ENCODE data around the gene CTNNA3. TPM values are rescaled to one million over a fixed set of nuclear protein-coding genes. Genes with fewer than 3 reads are reported as not detected.

The CTNNA3 gene
- total RNA-seq, 2 donors from 2014 or later = 1.6 TPM; not detected in 1

GRCh38 chr10:66649626-66650025, 1046.4 kb downstream of the CTNNA3 start:
- no peaks in the 10 kb centered on the region for H3K27me3 Mint-ChIP-seq
- DNase-seq (no peak), ATAC-seq (no peak)
- no peaks in the 10 kb centered on the region for H3K9me3 ChIP-seq (ENCODE audit: control insufficient read depth, low read length, poor library complexity, severe bottlenecking)
- H3K36me3 Mint-ChIP-seq (ENCODE audit: low read depth) = no peaks in the 10 kb centered on the region
- no peaks in the 10 kb centered on the region for H3K4me1 Mint-ChIP-seq
- H3K4me3 Mint-ChIP-seq = no peak overlapping the region
- H3K27ac Mint-ChIP-seq = no peak overlapping the region

GRCh38 chr10:66642217-66642616, 1053.8 kb downstream of the CTNNA3 start:
- Mint-ChIP-seq H3K27ac (no peak overlapping the region), H3K36me3 (ENCODE audit: low read depth) (no peaks in the 10 kb centered on the region), H3K27me3 (no peaks in the 10 kb centered on the region), H3K4me1 (no peaks in the 10 kb centered on the region), H3K4me3 (no peak overlapping the region)
- DNase-seq = no peak
- no peak for ATAC-seq
- no peaks in the 10 kb centered on the region for H3K9me3 ChIP-seq (ENCODE audit: control insufficient read depth, low read length, poor library complexity, severe bottlenecking)

GRCh38 chr10:66639371-66639770, 1056.6 kb downstream of the CTNNA3 start:
- H3K27me3 Mint-ChIP-seq = no peaks in the 10 kb centered on the region
- no peaks in the 10 kb centered on the region for H3K9me3 ChIP-seq (ENCODE audit: control insufficient read depth, low read length, poor library complexity, severe bottlenecking)
- DNase-seq = no peak
- no peaks in the 10 kb centered on the region for H3K4me1 Mint-ChIP-seq
- no peaks in the 10 kb centered on the region for H3K36me3 Mint-ChIP-seq (ENCODE audit: low read depth)
- H3K4me3 Mint-ChIP-seq = no peak overlapping the region
- no peak overlapping the region for H3K27ac Mint-ChIP-seq
- no peak for ATAC-seq

- Mint-ChIP-seq H3K36me3 (ENCODE audit: low read depth) (no peaks in the 10 kb centered on the region), H3K27ac (no peak overlapping the region), H3K4me1 (no peaks in the 10 kb centered on the region), H3K4me3 (no peak overlapping the region), H3K27me3 (no peaks in the 10 kb centered on the region)
- H3K9me3 ChIP-seq (ENCODE audit: control insufficient read depth, low read length, poor library complexity, severe bottlenecking) = no peaks in the 10 kb centered on the region
- no peak for ATAC-seq
- no peak for DNase-seq
Observed at GRCh38 chr10:66637273-66638036, 1058.5 kb downstream of the CTNNA3 start.

DNA sequence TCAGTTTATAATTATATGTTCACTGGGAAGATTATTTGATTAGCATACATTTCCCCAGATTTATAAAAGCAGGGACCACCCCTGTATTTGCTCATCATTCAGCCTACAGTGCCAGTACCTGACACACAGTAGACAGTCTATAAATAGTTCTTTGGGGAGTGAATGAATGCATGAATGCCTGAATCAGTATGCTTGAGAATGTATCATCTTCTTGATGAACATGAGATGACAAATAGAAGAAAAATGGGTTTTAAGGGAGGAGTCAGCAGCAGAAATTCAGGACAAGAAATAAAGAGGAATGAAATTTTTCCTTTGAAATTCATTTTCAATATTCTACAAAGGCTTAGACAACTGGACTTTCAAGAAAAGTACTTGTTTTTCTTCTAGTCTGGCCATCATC, 1066.0 kb downstream of the CTNNA3 start:
- ATAC-seq (no peak), DNase-seq (no peak)
- H3K27me3 Mint-ChIP-seq = no peaks in the 10 kb centered on the region
- no peaks in the 10 kb centered on the region for H3K4me1 Mint-ChIP-seq
- H3K36me3 Mint-ChIP-seq (ENCODE audit: low read depth) = no peaks in the 10 kb centered on the region
- no peak overlapping the region for H3K27ac Mint-ChIP-seq
- H3K9me3 ChIP-seq (ENCODE audit: control insufficient read depth, low read length, poor library complexity, severe bottlenecking) = no peaks in the 10 kb centered on the region
- H3K4me3 Mint-ChIP-seq = no peak overlapping the region

DNA sequence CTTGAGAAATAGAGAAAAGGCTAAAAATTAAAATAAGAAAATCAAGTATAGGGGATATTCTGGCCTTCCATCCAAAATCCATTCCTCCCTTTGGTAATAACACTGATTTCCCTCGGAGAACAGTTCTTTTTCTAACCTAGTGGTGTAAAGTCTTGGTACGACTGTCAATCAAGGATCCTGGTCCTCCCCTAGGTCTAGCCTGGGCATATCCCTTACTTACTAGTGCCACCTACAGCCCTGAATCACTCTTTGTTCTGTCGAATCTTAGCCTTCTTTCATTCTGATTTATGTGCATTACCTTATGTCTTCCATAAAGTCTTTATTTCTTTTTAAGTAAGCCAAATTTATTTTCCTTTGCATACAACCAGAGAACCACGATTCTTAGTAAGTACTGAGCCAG, 1068.8 kb downstream of the CTNNA3 start:
- Mint-ChIP-seq H3K27me3 (no peaks in the 10 kb centered on the region), H3K36me3 (ENCODE audit: low read depth) (no peaks in the 10 kb centered on the region), H3K4me1 (no peaks in the 10 kb centered on the region), H3K27ac (no peak overlapping the region), H3K4me3 (no peak overlapping the region)
- DNase-seq = no peak
- H3K9me3 ChIP-seq (ENCODE audit: control insufficient read depth, low read length, poor library complexity, severe bottlenecking) = no peaks in the 10 kb centered on the region
- no peak for ATAC-seq

- no peaks in the 10 kb centered on the region for H3K9me3 ChIP-seq (ENCODE audit: control insufficient read depth, low read length, poor library complexity, severe bottlenecking)
- H3K36me3 Mint-ChIP-seq (ENCODE audit: low read depth) = no peaks in the 10 kb centered on the region
- no peak overlapping the region for H3K27ac Mint-ChIP-seq
- no peak overlapping the region for H3K4me3 Mint-ChIP-seq
- ATAC-seq (no peak), DNase-seq (no peak)
- H3K4me1 Mint-ChIP-seq = no peaks in the 10 kb centered on the region
- H3K27me3 Mint-ChIP-seq = no peaks in the 10 kb centered on the region
Observed at GRCh38 chr10:66625709-66626590, 1070.0 kb downstream of the CTNNA3 start.

DNA sequence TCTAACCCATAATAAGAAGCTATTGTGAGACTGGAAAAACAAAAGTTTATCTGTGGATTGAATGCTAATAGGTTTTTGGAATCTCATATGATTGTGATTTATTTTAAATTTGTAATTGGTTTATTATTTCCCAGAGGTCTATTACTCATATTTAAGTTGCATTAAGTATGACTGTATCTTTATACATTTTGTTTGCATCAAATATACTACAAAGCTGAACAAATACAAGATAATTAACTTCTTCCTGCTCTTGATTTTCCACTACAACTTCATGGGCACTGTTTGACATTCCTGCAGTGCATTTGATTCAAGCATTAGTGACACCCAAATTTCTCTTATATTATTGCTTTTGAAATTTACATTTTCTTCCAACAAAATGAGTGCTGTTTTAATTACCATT, 1073.9 kb downstream of the CTNNA3 start:
- DNase-seq = no peak
- H3K27ac Mint-ChIP-seq = no peak overlapping the region
- H3K27me3 Mint-ChIP-seq = no peaks in the 10 kb centered on the region
- no peaks in the 10 kb centered on the region for H3K9me3 ChIP-seq (ENCODE audit: control insufficient read depth, low read length, poor library complexity, severe bottlenecking)
- H3K4me1 Mint-ChIP-seq = no peaks in the 10 kb centered on the region
- H3K36me3 Mint-ChIP-seq (ENCODE audit: low read depth) = no peaks in the 10 kb centered on the region
- no peak for ATAC-seq
- no peak overlapping the region for H3K4me3 Mint-ChIP-seq

- no peak overlapping the region for H3K27ac Mint-ChIP-seq
- peaks cover 4% of the 10 kb centered on the region for H3K9me3 ChIP-seq (ENCODE audit: control insufficient read depth, low read length, poor library complexity, severe bottlenecking)
- DNase-seq (no peak), ATAC-seq (no peak)
- no peaks in the 10 kb centered on the region for H3K4me1 Mint-ChIP-seq
- no peaks in the 10 kb centered on the region for H3K36me3 Mint-ChIP-seq (ENCODE audit: low read depth)
- H3K4me3 Mint-ChIP-seq = no peak overlapping the region
- H3K27me3 Mint-ChIP-seq = no peaks in the 10 kb centered on the region
Observed at GRCh38 chr10:66604195-66604594, 1091.8 kb downstream of the CTNNA3 start.

DNA sequence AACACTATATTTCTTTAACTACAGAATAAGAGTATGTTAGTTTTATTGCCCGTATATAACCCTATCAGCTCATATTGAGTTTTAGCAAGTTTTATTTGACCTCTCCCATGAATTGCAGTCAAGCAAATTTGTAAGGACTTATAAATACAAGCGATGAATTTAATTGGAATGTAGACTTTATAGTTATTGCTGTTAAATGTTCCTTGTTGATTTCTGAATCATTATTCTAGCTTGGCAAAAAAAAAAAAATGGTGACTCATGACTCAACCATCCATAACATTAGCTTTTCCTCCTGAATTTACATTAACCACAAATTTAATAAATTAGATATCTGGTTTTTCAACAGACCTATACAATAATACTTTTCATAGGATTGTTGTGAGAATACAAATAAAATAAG, 1104.1 kb downstream of the CTNNA3 start:
- no peak for DNase-seq
- Mint-ChIP-seq H3K4me3 (no peak overlapping the region), H3K36me3 (ENCODE audit: low read depth) (no peaks in the 10 kb centered on the region), H3K27ac (no peak overlapping the region), H3K27me3 (no peaks in the 10 kb centered on the region), H3K4me1 (no peaks in the 10 kb centered on the region)
- no peaks in the 10 kb centered on the region for H3K9me3 ChIP-seq (ENCODE audit: control insufficient read depth, low read length, poor library complexity, severe bottlenecking)
- no peak for ATAC-seq

GRCh38 chr10:66587680-66588050, 1108.3 kb downstream of the CTNNA3 start:
- no peaks in the 10 kb centered on the region for H3K9me3 ChIP-seq (ENCODE audit: control insufficient read depth, low read length, poor library complexity, severe bottlenecking)
- H3K27me3 Mint-ChIP-seq = no peaks in the 10 kb centered on the region
- ATAC-seq (no peak), DNase-seq (no peak)
- no peaks in the 10 kb centered on the region for H3K36me3 Mint-ChIP-seq (ENCODE audit: low read depth)
- H3K4me1 Mint-ChIP-seq = no peaks in the 10 kb centered on the region
- no peak overlapping the region for H3K4me3 Mint-ChIP-seq
- H3K27ac Mint-ChIP-seq = no peak overlapping the region

GRCh38 chr10:66586897-66587679, 1108.9 kb downstream of the CTNNA3 start:
- ATAC-seq (no peak), DNase-seq (no peak)
- no peaks in the 10 kb centered on the region for H3K9me3 ChIP-seq (ENCODE audit: control insufficient read depth, low read length, poor library complexity, severe bottlenecking)
- Mint-ChIP-seq H3K27me3 (no peaks in the 10 kb centered on the region), H3K4me3 (no peak overlapping the region), H3K27ac (no peak overlapping the region), H3K4me1 (no peaks in the 10 kb centered on the region), H3K36me3 (ENCODE audit: low read depth) (no peaks in the 10 kb centered on the region)

DNA sequence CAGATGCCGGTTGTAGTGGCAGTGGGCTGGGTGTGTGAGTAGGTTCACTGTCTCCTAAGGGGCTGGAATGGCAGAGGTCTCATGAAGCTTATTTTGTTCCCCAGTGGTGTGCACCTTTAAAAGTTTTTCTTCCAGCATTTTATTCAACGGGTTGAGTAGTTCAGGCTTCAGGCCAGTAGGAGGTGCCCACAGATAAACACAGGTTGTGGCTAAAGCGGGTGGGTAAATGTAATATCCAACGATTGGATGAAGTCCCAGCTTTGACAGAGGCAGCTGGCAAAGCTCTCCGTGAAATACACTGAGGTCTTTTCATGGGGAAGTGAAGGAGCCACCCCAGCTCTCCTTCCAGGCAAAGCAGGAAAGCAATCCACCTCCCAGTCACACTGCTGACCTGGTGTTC, 1109.9 kb downstream of the CTNNA3 start:
- no peaks in the 10 kb centered on the region for H3K36me3 Mint-ChIP-seq (ENCODE audit: low read depth)
- no peak for DNase-seq
- no peak for ATAC-seq
- no peak overlapping the region for H3K27ac Mint-ChIP-seq
- no peaks in the 10 kb centered on the region for H3K4me1 Mint-ChIP-seq
- no peak overlapping the region for H3K4me3 Mint-ChIP-seq
- H3K27me3 Mint-ChIP-seq = no peaks in the 10 kb centered on the region
- H3K9me3 ChIP-seq (ENCODE audit: control insufficient read depth, low read length, poor library complexity, severe bottlenecking) = no peaks in the 10 kb centered on the region

Data from T-helper 17 cell (primary cell).